GM19452 (cell line): Measurements from ENCODE around the gene FAM120C.

ENCODE experiments used
- ATAC-seq: cut with Tn5 transposase; IDR thresholded peaks from one replicate; pipeline ENCODE4 v1.9.1; 2021; ENCODE audit not compliant: unreplicated experiment

Gene FAM120C

GRCh38 chrX:54043056-54043455 is 140.0 kb downstream of the FAM120C start:
- no peak for ATAC-seq

- no peak for ATAC-seq
These were observed 140.4 kb downstream of the FAM120C start for GRCh38 chrX:54042609-54043021.

- ATAC-seq = no peak
These were observed 152.7 kb downstream of the FAM120C start for GRCh38 chrX:54030329-54030728.

- no peak for ATAC-seq
These were observed 153.4 kb downstream of the FAM120C start for GRCh38 chrX:54029529-54030143.

- ATAC-seq = no peak
These were observed 158.7 kb downstream of the FAM120C start for GRCh38 chrX:54024350-54024749.
